HCT116 (cell line): Measurements from ENCODE around the gene TSPAN13. TPM values are rescaled to one million over a fixed set of nuclear protein-coding genes. Genes with fewer than 3 reads are reported as not detected.

ENCODE experiments used
- ATAC-seq: fragments of 200-7000 bp; cut with Tn5 transposase; 2 replicates; pipeline ENCODE4 v1.9.1; 2020; ENCODE audit warnings: mild to moderate bottlenecking, moderate library complexity
- BruUV-seq: library from RNA; stranded (reverse); fragments of 400-500 nt; replicated peaks from 2 replicates; lab custom pipeline; 2021; lab: Mats Ljungman, UMichigan
- CTCF ChIA-PET: fragments of 300-600 bp; sonication (Branson Sonifier 250); formaldehyde crosslinking; loops from one replicate; lab custom pipeline; 2021; ENCODE audit warnings: antibody characterized with exemption; lab: Charles Lee
- POLR2A ChIA-PET: fragments of 300-600, 350-600 bp; sonication (Branson Sonifier 250); formaldehyde crosslinking; loops from one replicate; lab custom pipeline; 2021; ENCODE audit warnings: antibody characterized with exemption; lab: Charles Lee
- RAD21 ChIA-PET, 2 experiments: fragments of 300-600 bp; sonication (Branson Sonifier 250); formaldehyde crosslinking; loops; one replicate each; lab custom pipeline; 2023; ENCODE audit warnings: low total read pairs in 2 of 2; ENCODE audit not compliant: uncharacterized antibody in 2 of 2, unreplicated experiment in 2 of 2, low non-redundant PET in 1 of 2; lab: Charles Lee
- DNase-seq: peaks from one replicate; pipeline ENCODE4 v3.0.0-alpha.2; 2010; ENCODE audit warnings: low read depth, low spot score
- H2AFZ ChIP-seq: fragments of 200-600 bp; shearing (Covaris generic), sonication (generic); 2 replicates; pipeline ENCODE4 v1.6.1; 2017; ENCODE audit warnings: low read depth, mixed run types, mixed read lengths, antibody characterized with exemption, low read length; ENCODE audit not compliant: poor library complexity, severe bottlenecking
- H3K27ac ChIP-seq: 2 replicates; pipeline ENCODE4 v1.5.1; 2012; ENCODE audit warnings: low read depth, low read length
- H3K27me3 ChIP-seq: fragments of 200-600 bp; sonication (generic); 2 replicates; pipeline ENCODE4 v1.6.1; 2016; ENCODE audit warnings: mixed run types, low read length, mixed read lengths; ENCODE audit not compliant: insufficient read depth
- H3K36me3 ChIP-seq, 2 experiments: fragments of 200-500 bp in 1 of 2; fragments of 200-600 bp in 1 of 2; sonication (Bioruptor generic) in 1 of 2; sonication (generic) in 1 of 2; 2 replicates each; pipeline versions ENCODE4 v1.5.1 to v1.6.1; 2014 to 2016; ENCODE audit warnings: low read length in 2 of 2, inconsistent platforms in 1 of 2, mixed read lengths in 1 of 2, mixed run types in 1 of 2; ENCODE audit not compliant: insufficient read depth in 2 of 2, control insufficient read depth in 1 of 2
- H3K4me1 ChIP-seq, 2 experiments: fragments of 200-600 bp in 1 of 2; sonication (generic) in 1 of 2; 2 replicates each; pipeline versions ENCODE4 v1.5.1 to v1.6.1; 2012 to 2017; ENCODE audit warnings: low read length in 2 of 2, inconsistent platforms in 1 of 2, mild to moderate bottlenecking in 1 of 2, mixed read lengths in 1 of 2, mixed run types in 1 of 2, moderate library complexity in 1 of 2; ENCODE audit not compliant: insufficient read depth in 2 of 2, control insufficient read depth in 1 of 2
- H3K4me2 ChIP-seq: fragments of 200-600 bp; sonication (generic); 2 replicates; pipeline ENCODE4 v1.6.1; 2017; ENCODE audit warnings: mixed run types, low read length, mixed read lengths
- H3K4me3 ChIP-seq, 2 experiments: fragments of 200-600 bp in 1 of 2; sonication (generic) in 1 of 2; replicated peaks in 1 of 2; 2 replicates each; pipeline ENCODE4 v1.5.1; 2011 to 2016; ENCODE audit warnings: low read length in 2 of 2, control low read depth in 1 of 2, low read depth in 1 of 2, mild to moderate bottlenecking in 1 of 2, mixed read lengths in 1 of 2, mixed run types in 1 of 2
- H3K79me2 ChIP-seq: fragments of 200-600 bp; sonication (generic); 2 replicates; pipeline ENCODE4 v1.6.1; 2017; ENCODE audit warnings: mild to moderate bottlenecking, mixed run types, low read length, moderate library complexity, mixed read lengths; ENCODE audit not compliant: insufficient read depth
- H3K9ac ChIP-seq: fragments of 200-600 bp; sonication (generic); 2 replicates; pipeline ENCODE4 v1.6.1; 2016; ENCODE audit warnings: low read length, mixed read lengths
- H3K9me2 ChIP-seq: fragments of 200-600 bp; sonication (generic), shearing (Covaris generic); 2 replicates; pipeline ENCODE4 v1.6.1; 2017; ENCODE audit warnings: mixed run types, mild to moderate bottlenecking, moderate library complexity; ENCODE audit not compliant: insufficient read depth
- H3K9me3 ChIP-seq, 2 experiments: fragments of 200-500 bp in 1 of 2; fragments of 200-600 bp in 1 of 2; sonication (Bioruptor generic) in 1 of 2; sonication (generic) in 1 of 2; 2 replicates each; pipeline ENCODE4 v1.6.1; 2014 to 2017; ENCODE audit warnings: low read length in 2 of 2, mixed read lengths in 2 of 2, inconsistent platforms in 1 of 2, low read depth in 1 of 2, mild to moderate bottlenecking in 1 of 2, mixed run types in 1 of 2, moderate library complexity in 1 of 2; ENCODE audit not compliant: control insufficient read depth in 1 of 2, insufficient read depth in 1 of 2
- H4K20me1 ChIP-seq: fragments of 200-600 bp; sonication (generic), shearing (Covaris generic); 2 replicates; pipeline ENCODE4 v1.6.1; 2017; ENCODE audit warnings: mixed run types, mild to moderate bottlenecking, moderate library complexity; ENCODE audit not compliant: insufficient read depth
- ATF3 ChIP-seq: IDR thresholded peaks from 2 replicates; pipeline ENCODE4 v1.6.1; 2012
- EZH2 ChIP-seq: fragments of 200-600 bp; sonication (generic); IDR thresholded peaks from 2 replicates; pipeline ENCODE4 v1.6.1; 2017; ENCODE audit warnings: antibody characterized with exemption, mixed run types
- EZH2phosphoT487 ChIP-seq: fragments of 200-600 bp; IDR thresholded peaks from 2 replicates; pipeline ENCODE4 v1.6.1; 2018; ENCODE audit warnings: antibody characterized with exemption, borderline replicate concordance
- FOSL1 ChIP-seq: IDR thresholded peaks from 2 replicates; pipeline ENCODE4 v1.6.1; 2012; ENCODE audit warnings: low read depth
- MAX ChIP-seq: IDR thresholded peaks from 2 replicates; pipeline ENCODE4 v1.6.1; 2012
- POLR2A ChIP-seq: IDR thresholded peaks from 2 replicates; pipeline ENCODE4 v1.7.0; 2011; ENCODE audit warnings: borderline replicate concordance; ENCODE audit not compliant: insufficient read depth, insufficient read length; ENCODE audit errors: extremely low read depth
- POLR2AphosphoS5 ChIP-seq: IDR thresholded peaks from 2 replicates; pipeline ENCODE4 v1.6.1; 2011; ENCODE audit warnings: mild to moderate bottlenecking, low read depth, low read length, moderate library complexity
- RAD21 ChIP-seq: IDR thresholded peaks from 2 replicates; pipeline ENCODE4 v1.6.1; 2012; ENCODE audit warnings: low read depth, mild to moderate bottlenecking
- REST ChIP-seq: IDR thresholded peaks from 2 replicates; pipeline ENCODE4 v1.6.1; 2012; ENCODE audit warnings: low read depth
- ZBTB33 ChIP-seq: IDR thresholded peaks from 2 replicates; pipeline ENCODE4 v1.6.1; 2011; ENCODE audit warnings: mild to moderate bottlenecking, low read length, moderate library complexity; ENCODE audit not compliant: insufficient replicate concordance; ENCODE audit errors: extremely low read depth
- ZNF274 ChIP-seq: fragments of 200-500 bp; sonication (Bioruptor generic); IDR thresholded peaks from 2 replicates; pipeline ENCODE4 v1.6.1; 2014; ENCODE audit warnings: mild to moderate bottlenecking, low read depth, low read length, inconsistent platforms
- intact Hi-C: fragments of 100-400 bp; cut with micrococcal nuclease; formaldehyde crosslinking; loops from 2 replicates; pipeline ENCODE4 v1.10.0; 2022
- total RNA-seq: library from RNA; stranded (reverse); gene quantifications from one replicate; pipeline ENCODE4 v1.2.1, GENCODE V29; 2021; ENCODE audit not compliant: unreplicated experiment

Gene TSPAN13
- total RNA-seq, 1 experiment from 2014 or later, result 18.5 TPM

GRCh38 chr7:16795624-16796023 is 42.1 kb downstream of the TSPAN13 start:
- intact Hi-C loops, result no loop called here
- no TSS peak for BruUV-seq
- Histone ChIP-seq H3K79me2 (no peaks in the 10 kb centered on the region), H3K4me2 (no peak overlapping the region), H3K27me3 (no peaks in the 10 kb centered on the region), H2AFZ (no peak overlapping the region), H3K9me2 (no peaks in the 10 kb centered on the region), H3K27ac (no peak overlapping the region), H3K36me3 (no peaks in the 10 kb centered on the region), H3K9ac (no peak overlapping the region), H3K4me1 (no peaks in the 10 kb centered on the region), H3K4me3 (no peak overlapping the region), H4K20me1 (no peaks in the 10 kb centered on the region), H3K9me3 (no peaks in the 10 kb centered on the region)
- POLR2A ChIA-PET, result no interaction called here
- no peak for TF ChIP-seq ZBTB33
- no peak for TF ChIP-seq ZNF274
- TF ChIP-seq FOSL1, result no peak
- TF ChIP-seq RAD21, result no peak
- TF ChIP-seq POLR2A, result no peak
- TF ChIP-seq ATF3, result no peak
- TF ChIP-seq EZH2, result no peak
- no peak for TF ChIP-seq REST
- no peak for TF ChIP-seq MAX
- TF ChIP-seq POLR2AphosphoS5, result no peak
- no peak for TF ChIP-seq EZH2phosphoT487
- no peak for ATAC-seq
- no peak for DNase-seq
- CTCF ChIA-PET, result no interaction called here
- RAD21 ChIA-PET, result no interaction called here
